Astrocyte (in vitro differentiated cells and primary cell): ENCODE results near the gene HEATR3. TPM values are rescaled to one million over a fixed set of nuclear protein-coding genes. Genes with fewer than 3 reads are reported as not detected.

Experiments used
- DNase-seq: peaks from one replicate; pipeline ENCODE4 v3.0.0-alpha.2; 2010; ENCODE audit warnings: low read depth
- FAIRE-seq: peaks from 2 replicates; lab custom pipeline; 2011; peaks lifted over from hg19 to GRCh38; lab: Jason Lieb, UNC
- H2AFZ ChIP-seq: 2 replicates; pipeline ENCODE4 v1.6.0; 2012; ENCODE audit warnings: low read depth, low read length, inconsistent platforms
- H3K27ac ChIP-seq: 2 replicates; pipeline ENCODE4 v1.5.1; 2011; ENCODE audit warnings: low read depth, low read length, inconsistent platforms
- H3K27me3 ChIP-seq: 2 replicates; pipeline ENCODE4 v1.6.0; 2011; ENCODE audit warnings: low read length, inconsistent platforms; ENCODE audit not compliant: insufficient read depth
- H3K36me3 ChIP-seq: 2 replicates; pipeline ENCODE4 v1.5.1; 2011; ENCODE audit warnings: low read length, inconsistent platforms; ENCODE audit not compliant: insufficient read depth
- H3K4me1 ChIP-seq: 2 replicates; pipeline ENCODE4 v1.5.1; 2011; ENCODE audit warnings: low read length, inconsistent platforms; ENCODE audit not compliant: insufficient read depth
- H3K4me2 ChIP-seq: 2 replicates; pipeline ENCODE4 v1.6.0; 2012; ENCODE audit warnings: low read length, inconsistent platforms
- H3K4me3 ChIP-seq: 2 replicates; pipeline ENCODE4 v1.5.1; 2011; ENCODE audit warnings: low read depth, mild to moderate bottlenecking, low read length, inconsistent platforms; ENCODE audit not compliant: insufficient read depth
- H3K79me2 ChIP-seq: 2 replicates; pipeline ENCODE4 v1.6.0; 2012; ENCODE audit warnings: mild to moderate bottlenecking, low read length, inconsistent platforms; ENCODE audit not compliant: insufficient read depth
- H3K9ac ChIP-seq: 2 replicates; pipeline ENCODE4 v1.6.0; 2012; ENCODE audit warnings: mild to moderate bottlenecking, low read length, inconsistent platforms
- H3K9me3 ChIP-seq: 2 replicates; pipeline ENCODE4 v1.5.1; 2012; ENCODE audit warnings: low read depth, mild to moderate bottlenecking, low read length, inconsistent platforms; ENCODE audit not compliant: insufficient read depth
- H4K20me1 ChIP-seq: 2 replicates; pipeline ENCODE4 v1.6.0; 2012; ENCODE audit warnings: low read length, inconsistent platforms; ENCODE audit not compliant: insufficient read depth
- H3K27ac Mint-ChIP-seq: one replicate; pipeline ENCODE4 v1.8.0; 2021; ENCODE audit warnings: mild to moderate bottlenecking, mixed read lengths; ENCODE audit not compliant: unreplicated experiment
- H3K27me3 Mint-ChIP-seq: one replicate; pipeline ENCODE4 v1.8.0; 2021; ENCODE audit warnings: low read depth, mixed read lengths; ENCODE audit not compliant: unreplicated experiment
- H3K36me3 Mint-ChIP-seq: one replicate; pipeline ENCODE4 v1.8.0; 2021; ENCODE audit warnings: low read depth, mixed read lengths; ENCODE audit not compliant: unreplicated experiment
- H3K4me1 Mint-ChIP-seq: one replicate; pipeline ENCODE4 v1.8.0; 2021; ENCODE audit warnings: low read depth, mixed read lengths; ENCODE audit not compliant: unreplicated experiment
- H3K4me3 Mint-ChIP-seq: one replicate; pipeline ENCODE4 v1.8.0; 2021; ENCODE audit warnings: mild to moderate bottlenecking, moderate library complexity, mixed read lengths; ENCODE audit not compliant: unreplicated experiment
- H3K9me3 Mint-ChIP-seq: one replicate; pipeline ENCODE4 v1.8.0; 2021; ENCODE audit warnings: mild to moderate bottlenecking, mixed read lengths; ENCODE audit not compliant: unreplicated experiment
- EZH2 ChIP-seq: IDR thresholded peaks from 2 replicates; pipeline ENCODE4 v1.6.1; 2012; ENCODE audit warnings: mild to moderate bottlenecking, low read length, inconsistent platforms; ENCODE audit not compliant: insufficient read depth
- total RNA-seq: library from RNA; stranded (reverse); gene quantifications from 2 replicates; pipeline ENCODE4 v1.2.1, GENCODE V29; 2021
- TF ChIP-seq, protein P1 (sequence below): IDR thresholded peaks from 2 replicates; pipeline ENCODE4 v1.5.1; 2011; ENCODE audit warnings: low read depth, mild to moderate bottlenecking, inconsistent platforms, low read length, moderate library complexity; ENCODE audit not compliant: insufficient read depth

The HEATR3 gene
- total RNA-seq, 1 donor from 2014 or later: 26.8 TPM

GRCh38 chr16:50136399-50136798 is 70.6 kb downstream of the HEATR3 start:
- Mint-ChIP-seq H3K27ac (no peak overlapping the region), H3K36me3 (no peaks in the 10 kb centered on the region), H3K9me3 (peaks cover 6% of the 10 kb centered on the region), H3K4me3 (no peak overlapping the region), H3K27me3 (no peaks in the 10 kb centered on the region), H3K4me1 (no peaks in the 10 kb centered on the region)
- Histone ChIP-seq H3K4me2 (no peak overlapping the region), H2AFZ (no peak overlapping the region), H3K27me3 (no peaks in the 10 kb centered on the region), H3K36me3 (no peaks in the 10 kb centered on the region), H3K4me3 (no peak overlapping the region), H3K79me2 (no peaks in the 10 kb centered on the region), H4K20me1 (no peaks in the 10 kb centered on the region), H3K27ac (no peak overlapping the region), H3K9me3 (no peaks in the 10 kb centered on the region), H3K9ac (no peak overlapping the region), H3K4me1 (no peaks in the 10 kb centered on the region)
- DNase-seq (no peak), FAIRE-seq (no peak)
- TF ChIP-seq, protein P1, sequence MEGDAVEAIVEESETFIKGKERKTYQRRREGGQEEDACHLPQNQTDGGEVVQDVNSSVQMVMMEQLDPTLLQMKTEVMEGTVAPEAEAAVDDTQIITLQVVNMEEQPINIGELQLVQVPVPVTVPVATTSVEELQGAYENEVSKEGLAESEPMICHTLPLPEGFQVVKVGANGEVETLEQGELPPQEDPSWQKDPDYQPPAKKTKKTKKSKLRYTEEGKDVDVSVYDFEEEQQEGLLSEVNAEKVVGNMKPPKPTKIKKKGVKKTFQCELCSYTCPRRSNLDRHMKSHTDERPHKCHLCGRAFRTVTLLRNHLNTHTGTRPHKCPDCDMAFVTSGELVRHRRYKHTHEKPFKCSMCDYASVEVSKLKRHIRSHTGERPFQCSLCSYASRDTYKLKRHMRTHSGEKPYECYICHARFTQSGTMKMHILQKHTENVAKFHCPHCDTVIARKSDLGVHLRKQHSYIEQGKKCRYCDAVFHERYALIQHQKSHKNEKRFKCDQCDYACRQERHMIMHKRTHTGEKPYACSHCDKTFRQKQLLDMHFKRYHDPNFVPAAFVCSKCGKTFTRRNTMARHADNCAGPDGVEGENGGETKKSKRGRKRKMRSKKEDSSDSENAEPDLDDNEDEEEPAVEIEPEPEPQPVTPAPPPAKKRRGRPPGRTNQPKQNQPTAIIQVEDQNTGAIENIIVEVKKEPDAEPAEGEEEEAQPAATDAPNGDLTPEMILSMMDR: no peak
- no peak for TF ChIP-seq EZH2

- H3K27ac ChIP-seq: no peak overlapping the region
- H3K79me2 ChIP-seq: no peaks in the 10 kb centered on the region
- no peak overlapping the region for H2AFZ ChIP-seq
- H3K9me3 ChIP-seq: no peaks in the 10 kb centered on the region
- Mint-ChIP-seq H3K27me3 (no peaks in the 10 kb centered on the region), H3K4me1 (no peaks in the 10 kb centered on the region), H3K4me3 (no peak overlapping the region), H3K36me3 (no peaks in the 10 kb centered on the region), H3K27ac (no peak overlapping the region), H3K9me3 (peaks cover 6% of the 10 kb centered on the region)
- H3K4me1 ChIP-seq: no peaks in the 10 kb centered on the region
- no peaks in the 10 kb centered on the region for H3K27me3 ChIP-seq
- no peak overlapping the region for H3K4me3 ChIP-seq
- DNase-seq (no peak), FAIRE-seq (no peak)
- H3K36me3 ChIP-seq: no peaks in the 10 kb centered on the region
- no peak for TF ChIP-seq EZH2
- TF ChIP-seq, protein P1: no peak
- no peaks in the 10 kb centered on the region for H4K20me1 ChIP-seq
- no peak overlapping the region for H3K4me2 ChIP-seq
- H3K9ac ChIP-seq: no peak overlapping the region
These were observed 71.5 kb downstream of the HEATR3 start for GRCh38 chr16:50137268-50137667.

- H2AFZ ChIP-seq: no peak overlapping the region
- H3K9me3 ChIP-seq: no peaks in the 10 kb centered on the region
- H3K36me3 Mint-ChIP-seq: no peaks in the 10 kb centered on the region
- no peak overlapping the region for H3K4me3 Mint-ChIP-seq
- no peak overlapping the region for H3K9ac ChIP-seq
- H3K27ac Mint-ChIP-seq: no peak overlapping the region
- H3K4me1 Mint-ChIP-seq: no peaks in the 10 kb centered on the region
- no peak for FAIRE-seq
- no peak overlapping the region for H3K4me2 ChIP-seq
- no peak overlapping the region for H3K27ac ChIP-seq
- no peaks in the 10 kb centered on the region for H4K20me1 ChIP-seq
- H3K27me3 Mint-ChIP-seq: no peaks in the 10 kb centered on the region
- no peaks in the 10 kb centered on the region for H3K36me3 ChIP-seq
- H3K4me3 ChIP-seq: no peak overlapping the region
- no peaks in the 10 kb centered on the region for H3K79me2 ChIP-seq
- TF ChIP-seq, protein P1: no peak
- no peak for TF ChIP-seq EZH2
- H3K9me3 Mint-ChIP-seq: peaks cover 5% of the 10 kb centered on the region
- H3K4me1 ChIP-seq: no peaks in the 10 kb centered on the region
- no peaks in the 10 kb centered on the region for H3K27me3 ChIP-seq
- DNase-seq: no peak
These were observed 73.8 kb downstream of the HEATR3 start for GRCh38 chr16:50139580-50139979.
